ENCODE results near the gene CXCR4. TPM values are rescaled to one million over a fixed set of nuclear protein-coding genes. Genes with fewer than 3 reads are reported as not detected.
A peak's percentile ranks its signal among the peaks of the same experiment; 100 is the strongest.

The CXCR4 gene
- total and polyA plus RNA-seq, 2 donors (not counting 1 experiment from before 2014, with no cell fraction given): 1,832 to 2,119 TPM

DNA sequence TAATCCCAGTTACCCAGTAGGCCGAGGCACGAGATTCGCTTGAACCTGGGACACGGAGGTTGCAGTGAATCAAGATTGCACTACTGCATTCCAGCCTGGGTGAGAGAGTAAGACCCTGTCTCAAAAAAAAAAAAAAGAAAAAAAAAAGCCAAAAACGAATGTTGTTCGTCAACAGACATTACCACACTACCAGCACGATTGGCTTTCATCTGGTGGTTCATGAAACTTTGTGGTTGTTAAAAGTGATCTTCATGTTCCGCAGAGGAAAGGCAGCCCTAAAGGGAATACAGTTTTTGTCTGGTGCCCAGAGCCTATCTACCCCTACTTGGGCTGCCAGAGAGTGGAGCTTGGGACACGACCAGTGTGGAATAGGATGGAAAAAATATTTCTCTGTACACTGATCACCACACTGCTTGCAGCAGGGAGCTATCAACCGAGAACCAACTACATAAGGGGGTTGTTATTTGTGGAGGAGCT is 13.6 kb upstream of the CXCR4 start:
- peak overlapping the region; percentile 83 for H3K4me3 Mint-ChIP-seq
- no peaks in the 10 kb centered on the region for H3K27me3 ChIP-seq (replicated peaks in 1 of 4; ENCODE audit: control extremely low read depth in 1 of 4, control insufficient read depth in 3 of 4, insufficient read depth in 4 of 4, low read length in 3 of 4)
- POLR2A ChIA-PET: interaction anchor here (0.7 to 15.5 kb wide), 13 partner anchors 9 to 252 kb away, joined by 4 to 405 read pairs (median 20); partner anchors contain the start of gene CXCR4
- no peaks in the 10 kb centered on the region for H3K9me3 ChIP-seq (ENCODE audit: control extremely low read depth in 1 of 3, control insufficient read depth in 2 of 3, insufficient read depth in 1 of 3, low read length in 2 of 3)
- peaks cover 26% of the 10 kb centered on the region for H3K79me2 ChIP-seq (ENCODE audit: control insufficient read depth, insufficient read depth, low read length)
- peak overlapping the region; percentile 98 to 99 for H3K27ac ChIP-seq (ENCODE audit: low read length in 2 of 2)
- peak overlapping the region; percentile 70 for H3K4me2 ChIP-seq (replicated peaks; ENCODE audit: low read depth, low read length, poor library complexity, severe bottlenecking)
- peaks cover 94% of the 10 kb centered on the region for H3K4me1 Mint-ChIP-seq
- DNase-seq (no peak), ATAC-seq (ENCODE audit: low read depth) (peak; percentile 8)
- no peaks in the 10 kb centered on the region for H3K9me3 Mint-ChIP-seq (ENCODE audit: insufficient read depth)
- peak overlapping the region; percentile 96 for H3K27ac Mint-ChIP-seq
- no peaks in the 10 kb centered on the region for H3K36me3 ChIP-seq (replicated peaks in 1 of 2; ENCODE audit: control extremely low read depth in 1 of 2, control insufficient read depth in 1 of 2, extremely low read depth in 1 of 2, insufficient read depth in 2 of 2, low read length in 1 of 2)
- peaks cover 94 to 98% of the 10 kb centered on the region in 2 donors for H3K4me1 ChIP-seq (ENCODE audit: control insufficient read depth in 2 of 2, insufficient read depth in 2 of 2, low read length in 2 of 2)
- H4K20me1 ChIP-seq (ENCODE audit: control insufficient read depth, insufficient read depth, low read length, poor library complexity, severe bottlenecking): no peaks in the 10 kb centered on the region
- WGBS (ENCODE audit: insufficient coverage): no CpG with 5 or more reads among the region's 10 CpGs
- intact Hi-C loops (cut with micrococcal nuclease): loop anchor here (10.0 kb wide), 1 partner anchor 597 kb away; the partner anchor contains the start of genes R3HDM1 and ZRANB3
- TF ChIP-seq EZH2 (IDR thresholded peaks at IDR 0.05; ENCODE audit: borderline replicate concordance, insufficient read depth, low read depth, low read length, poor library complexity, severe bottlenecking): no peak
- no peak for TF ChIP-seq CTCF (IDR thresholded peaks at IDR 0.05)
- CTCF ChIA-PET: interaction anchor here (0.7 to 10.8 kb wide), 13 partner anchors 9 to 253 kb away, joined by 3 to 97 read pairs (median 6); no protein-coding TSS in a partner anchor
- no peak overlapping the region for H2AFZ ChIP-seq (ENCODE audit: insufficient read depth, low read depth, low read length, poor library complexity, severe bottlenecking)
- no peaks in the 10 kb centered on the region for H3K27me3 Mint-ChIP-seq
- H3K4me3 ChIP-seq (ENCODE audit: control extremely low read depth in 1 of 5, extremely low read depth in 1 of 5, insufficient read depth in 1 of 5, low read depth in 2 of 5, low read length in 4 of 5): peak overlapping the region in 4 of 5 experiments; percentile 22 to 48 (median 36)
- peak overlapping the region; percentile 72 for H3K9ac ChIP-seq (ENCODE audit: low read length)

DNA sequence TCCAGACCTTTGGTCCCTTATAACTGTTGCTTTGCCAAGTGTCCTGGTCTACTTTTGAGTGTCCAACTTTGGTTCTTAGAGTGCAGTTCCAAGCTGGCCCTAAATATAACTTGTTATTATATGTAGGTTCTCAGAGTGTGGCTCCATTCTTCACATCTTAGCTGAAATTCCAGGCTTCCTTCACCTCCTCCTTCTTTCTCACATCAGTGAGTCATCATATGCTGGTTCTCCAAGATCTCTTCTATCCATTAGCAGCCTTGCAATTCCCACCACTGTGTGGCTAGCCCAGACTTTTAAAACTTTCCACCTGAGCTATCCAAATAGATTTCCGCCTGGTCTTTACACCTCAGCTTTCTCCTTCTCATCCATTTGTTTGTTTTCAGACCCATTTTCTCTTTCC is 12.6 kb upstream of the CXCR4 start:
- no peaks in the 10 kb centered on the region for H3K36me3 ChIP-seq (replicated peaks in 1 of 2; ENCODE audit: control extremely low read depth in 1 of 2, control insufficient read depth in 1 of 2, extremely low read depth in 1 of 2, insufficient read depth in 2 of 2, low read length in 1 of 2)
- peak overlapping the region; percentile 72 for H3K9ac ChIP-seq (ENCODE audit: low read length)
- no peaks in the 10 kb centered on the region for H3K27me3 ChIP-seq (replicated peaks in 1 of 4; ENCODE audit: control extremely low read depth in 1 of 4, control insufficient read depth in 3 of 4, insufficient read depth in 4 of 4, low read length in 3 of 4)
- Mint-ChIP-seq H3K4me3 (peak overlapping the region; percentile 83), H3K27me3 (no peaks in the 10 kb centered on the region), H3K4me1 (peaks cover 94% of the 10 kb centered on the region), H3K9me3 (ENCODE audit: insufficient read depth) (no peaks in the 10 kb centered on the region), H3K27ac (peak overlapping the region; percentile 96)
- POLR2A ChIA-PET: interaction anchor here (0.8 to 15.5 kb wide), 10 partner anchors 8 to 253 kb away, joined by 10 to 405 read pairs (median 40); partner anchors contain the start of gene CXCR4
- peak overlapping the region in 1 of 5 experiments; percentile 11 for H3K4me3 ChIP-seq (ENCODE audit: control extremely low read depth in 1 of 5, extremely low read depth in 1 of 5, insufficient read depth in 1 of 5, low read depth in 2 of 5, low read length in 4 of 5)
- DNase-seq: no peak
- WGBS (ENCODE audit: insufficient coverage): 100% methylated on average over 1 of the region's 1 CpG
- no peak for TF ChIP-seq EZH2 (IDR thresholded peaks at IDR 0.05; ENCODE audit: borderline replicate concordance, insufficient read depth, low read depth, low read length, poor library complexity, severe bottlenecking)
- no peak for TF ChIP-seq CTCF (IDR thresholded peaks at IDR 0.05)
- peaks cover 96 to 98% of the 10 kb centered on the region in 2 donors for H3K4me1 ChIP-seq (ENCODE audit: control insufficient read depth in 2 of 2, insufficient read depth in 2 of 2, low read length in 2 of 2)
- no peaks in the 10 kb centered on the region for H4K20me1 ChIP-seq (ENCODE audit: control insufficient read depth, insufficient read depth, low read length, poor library complexity, severe bottlenecking)
- intact Hi-C loops (cut with micrococcal nuclease): loop anchor here (10.0 kb wide), 1 partner anchor 596 kb away; the partner anchor contains the start of genes R3HDM1 and ZRANB3
- H2AFZ ChIP-seq (ENCODE audit: insufficient read depth, low read depth, low read length, poor library complexity, severe bottlenecking): no peak overlapping the region
- H3K4me2 ChIP-seq (replicated peaks; ENCODE audit: low read depth, low read length, poor library complexity, severe bottlenecking): peak overlapping the region; percentile 70
- ATAC-seq (ENCODE audit: low read depth): no peak
- peaks cover 26% of the 10 kb centered on the region for H3K79me2 ChIP-seq (ENCODE audit: control insufficient read depth, insufficient read depth, low read length)
- no peaks in the 10 kb centered on the region for H3K9me3 ChIP-seq (ENCODE audit: control extremely low read depth in 1 of 3, control insufficient read depth in 2 of 3, insufficient read depth in 1 of 3, low read length in 2 of 3)
- CTCF ChIA-PET: interaction anchor here (1.5 to 10.8 kb wide), 9 partner anchors 9 to 252 kb away, joined by 4 to 97 read pairs (median 11); no protein-coding TSS in a partner anchor
- H3K27ac ChIP-seq (ENCODE audit: low read length in 2 of 2): peak overlapping the region; percentile 98 to 99
